Stimulated activated naive CD4-positive, alpha-beta T cell (primary cell): ENCODE measurements around the gene DFFB.
A peak's percentile ranks its signal among the peaks of the same experiment; 100 is the strongest.
"Not testable (repeated sequence)": the region's sequence is repeated elsewhere in the genome, so short reads cannot be mapped to it uniquely, and the experiment has no call there.

Experiments
- DNase-seq, 6 experiments: peaks; one replicate each; lab custom pipeline; 2025; lab: John Stamatoyannopoulos, UW

DFFB gene, protein sequence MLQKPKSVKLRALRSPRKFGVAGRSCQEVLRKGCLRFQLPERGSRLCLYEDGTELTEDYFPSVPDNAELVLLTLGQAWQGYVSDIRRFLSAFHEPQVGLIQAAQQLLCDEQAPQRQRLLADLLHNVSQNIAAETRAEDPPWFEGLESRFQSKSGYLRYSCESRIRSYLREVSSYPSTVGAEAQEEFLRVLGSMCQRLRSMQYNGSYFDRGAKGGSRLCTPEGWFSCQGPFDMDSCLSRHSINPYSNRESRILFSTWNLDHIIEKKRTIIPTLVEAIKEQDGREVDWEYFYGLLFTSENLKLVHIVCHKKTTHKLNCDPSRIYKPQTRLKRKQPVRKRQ

DNA sequence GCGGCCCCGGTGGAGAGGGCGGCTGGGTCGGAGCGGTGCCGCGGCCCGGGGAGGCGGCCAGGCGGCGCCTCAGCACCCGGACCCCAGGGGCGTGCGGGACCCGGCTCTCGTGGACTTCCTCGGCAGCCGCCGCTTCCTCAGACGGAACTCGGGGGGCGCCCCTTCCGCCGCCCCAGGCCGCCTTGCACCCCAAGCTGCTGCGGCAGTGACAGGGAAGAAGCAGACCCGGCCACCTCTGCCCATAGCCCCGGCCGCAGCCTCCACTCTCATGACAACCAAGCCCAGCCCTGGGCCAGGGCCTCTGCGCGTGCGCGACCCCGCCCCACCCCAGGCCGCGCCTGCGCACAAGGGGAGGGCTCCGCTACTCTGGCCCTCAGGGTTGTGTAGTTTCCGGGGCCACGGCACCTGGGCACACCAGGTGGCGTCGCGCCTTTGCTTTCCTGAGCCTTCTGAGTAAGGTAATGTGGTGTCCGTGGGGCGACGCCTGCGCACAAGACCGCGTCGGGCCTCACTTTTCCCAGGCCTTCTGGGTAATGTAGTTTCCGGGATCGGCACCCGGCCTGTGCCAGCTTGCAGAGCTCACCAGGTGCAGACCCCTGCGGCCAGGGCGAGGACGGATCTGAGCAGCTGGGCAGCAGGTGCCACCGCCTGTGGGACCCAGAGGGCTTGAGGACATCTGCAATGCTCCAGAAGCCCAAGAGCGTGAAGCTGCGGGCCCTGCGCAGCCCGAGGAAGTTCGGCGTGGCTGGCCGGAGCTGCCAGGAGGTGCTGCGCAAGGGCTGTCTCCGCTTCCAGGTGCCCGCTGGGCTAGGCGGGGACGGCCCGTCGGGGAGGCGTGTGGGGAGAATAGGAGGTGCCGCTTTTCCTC lies at the start of gene DFFB, which contains the start of gene CEP104:
DFFB (plus strand) TSS at position 554 of the 868 bp plus-strand sequence; CDS start at position 682, 128 bp downstream.
CEP104 (minus strand) TSS at position 289 of the 868 bp plus-strand sequence. CDS start 4,804 bp downstream, outside the sequence.
- DNase-seq: peak; percentile 95 to 98 (median 96)

DNA sequence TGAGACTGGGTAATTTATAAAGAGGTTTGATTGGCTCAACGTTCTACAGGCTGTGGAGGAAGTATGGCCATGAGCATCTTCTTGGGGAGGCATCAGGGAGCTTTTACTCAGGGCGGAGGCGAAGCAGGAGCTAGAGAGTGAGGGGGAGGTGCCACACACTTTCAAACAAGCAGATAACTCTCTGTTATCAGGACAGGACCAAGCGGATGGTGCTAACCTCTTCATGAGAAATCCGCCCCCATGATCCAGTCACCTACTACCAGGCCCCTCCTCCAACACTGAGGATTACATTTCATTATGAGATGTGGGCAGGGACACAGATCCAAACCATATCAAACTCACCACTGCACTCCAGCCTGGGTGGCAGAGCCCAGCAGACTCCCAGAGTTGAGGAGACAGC lies 49.5 kb upstream of the DFFB start:
- no peak for DNase-seq

GRCh38 chr1:3809680-3810079 lies 47.6 kb upstream of the DFFB start:
- DNase-seq: no peak

- DNase-seq: not testable (repeated sequence)
Observed at GRCh38 chr1:3810149-3810761, 47.0 kb upstream of the DFFB start.

DNA sequence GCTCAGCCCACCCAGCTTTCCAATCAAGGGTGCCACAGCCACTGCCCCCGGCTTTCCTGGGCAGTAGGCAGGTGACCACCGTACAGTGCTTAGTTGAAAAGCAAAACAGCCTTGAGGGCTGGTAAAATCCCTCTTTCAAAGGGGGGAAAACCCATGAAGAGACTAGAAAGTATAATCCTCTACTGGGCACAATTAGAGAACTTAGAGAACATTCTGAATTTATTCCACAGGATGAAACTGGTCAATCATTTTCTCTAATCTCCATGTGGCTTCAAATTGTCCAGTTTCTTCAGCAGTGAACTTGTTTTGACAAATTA lies 45.7 kb upstream of the DFFB start:
- DNase-seq: no peak

GRCh38 chr1:3814065-3814464 lies 43.2 kb upstream of the DFFB start:
- DNase-seq: no peak

DNA sequence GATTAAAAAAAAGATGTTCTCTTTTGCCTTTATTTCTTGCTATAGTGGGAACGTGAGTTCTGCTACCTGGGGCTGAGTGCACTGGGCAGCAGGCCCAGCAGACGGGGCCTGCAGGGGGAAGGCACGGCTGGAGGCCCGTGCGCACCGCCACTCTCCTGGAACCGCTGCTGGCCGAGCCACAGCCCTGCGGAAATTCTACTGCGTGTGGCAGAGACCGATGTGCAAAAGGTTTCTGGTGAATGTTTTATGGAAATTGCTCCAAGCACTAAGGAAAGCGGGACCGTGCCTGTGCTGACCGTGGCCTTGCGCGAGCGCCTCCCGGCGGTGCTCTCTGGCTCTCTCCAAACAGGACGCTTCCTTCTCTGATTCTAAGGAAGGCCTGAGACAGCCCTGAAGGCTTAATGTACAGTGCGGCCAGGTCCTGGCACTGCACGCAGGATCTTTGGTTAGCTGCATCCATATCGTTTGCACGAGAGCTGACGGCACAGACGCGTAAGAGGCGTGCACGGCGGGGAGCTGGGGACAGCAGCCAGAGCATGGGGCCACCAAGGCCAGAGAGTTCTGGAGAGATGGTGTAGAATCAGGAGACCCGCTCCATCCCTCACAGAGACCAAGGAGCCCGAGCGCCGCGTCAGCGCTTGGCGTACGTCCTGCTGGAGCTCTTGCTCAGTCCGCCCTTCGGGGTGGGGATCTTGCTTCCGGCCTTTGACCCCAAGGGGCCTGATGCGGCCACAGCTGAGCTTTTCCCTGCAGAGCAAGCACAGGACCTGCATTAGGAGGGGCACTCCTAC lies 42.3 kb upstream of the DFFB start:
- DNase-seq: no peak

DNA sequence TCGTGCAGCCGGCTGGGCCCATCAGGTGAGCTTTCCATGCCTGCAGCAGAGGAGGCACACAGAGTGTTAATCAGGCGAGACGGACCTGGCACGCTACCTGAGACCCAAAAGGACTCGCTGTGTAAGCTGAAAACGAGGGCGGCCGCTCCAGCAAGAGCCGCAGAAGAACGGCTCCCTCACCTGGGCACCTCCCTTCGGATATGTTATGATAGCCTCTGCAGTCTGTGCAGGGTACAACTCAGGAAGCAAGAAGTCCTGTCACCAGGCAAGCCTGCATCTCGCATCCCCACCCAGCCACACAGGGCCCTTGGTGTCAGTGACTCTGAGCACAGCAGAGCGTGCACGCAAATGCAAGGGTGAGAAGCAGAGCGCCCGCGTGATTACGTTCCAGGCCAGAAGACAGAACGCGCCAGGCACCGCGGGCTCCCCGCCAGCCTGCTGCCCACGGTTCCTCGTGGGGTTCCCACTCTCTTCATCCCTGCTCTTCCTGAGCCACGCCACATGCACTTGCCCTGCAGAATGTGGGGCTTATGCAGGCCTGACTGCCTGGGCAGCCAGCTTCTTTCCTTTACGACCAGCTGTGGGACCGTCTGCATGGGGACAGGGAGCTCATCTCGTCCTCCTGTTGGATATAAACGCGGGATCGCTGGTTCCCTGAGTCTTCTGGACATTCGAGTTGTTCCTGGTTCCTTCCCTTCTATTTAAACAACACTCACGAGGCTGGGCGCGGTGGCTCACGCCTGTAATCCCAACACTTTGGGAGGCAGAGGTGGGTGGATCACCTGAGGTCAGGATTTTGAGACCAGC lies 40.7 kb upstream of the DFFB start:
- no peak for DNase-seq

GRCh38 chr1:3817138-3817740 lies 40.0 kb upstream of the DFFB start:
- no peak for DNase-seq

DNA sequence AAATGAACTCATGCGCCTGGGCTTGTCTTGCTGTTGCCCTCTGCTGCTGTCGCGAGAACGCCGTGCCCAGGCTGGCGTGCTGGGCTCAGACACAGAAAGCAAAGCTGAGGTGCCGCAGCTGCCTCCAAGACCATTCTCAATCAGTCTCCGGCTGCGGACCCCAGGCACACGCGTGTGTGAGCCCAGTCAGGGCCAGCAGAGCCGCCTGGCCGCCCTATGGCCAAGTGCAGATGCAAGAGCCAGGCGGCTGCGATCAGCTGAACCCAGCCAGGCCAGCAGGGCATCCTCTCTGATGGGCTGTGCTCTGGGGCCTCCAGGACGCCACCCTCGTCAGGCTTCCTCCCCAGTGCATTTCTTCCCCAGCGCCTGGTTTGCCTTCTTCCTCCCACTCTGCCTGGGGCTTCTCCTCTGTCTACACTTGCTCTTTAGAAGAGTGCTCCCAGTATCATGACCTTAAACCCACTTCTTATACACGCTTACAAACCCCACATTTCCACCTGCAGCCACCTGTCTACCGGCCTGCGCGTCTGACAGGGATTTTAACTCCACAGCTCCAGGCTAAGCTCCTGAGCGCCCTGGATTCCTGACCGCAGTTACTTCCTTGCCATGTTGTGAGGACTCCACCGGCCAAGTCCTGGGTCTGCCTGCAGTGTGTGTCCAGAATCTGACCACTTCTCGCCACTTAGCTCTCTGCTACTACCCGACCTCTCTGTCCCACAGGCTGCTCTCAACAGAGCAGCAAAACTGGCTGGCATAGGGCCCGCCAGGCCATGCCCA lies 39.3 kb upstream of the DFFB start:
- DNase-seq: no peak

GRCh38 chr1:3819771-3820200 lies 37.5 kb upstream of the DFFB start:
- no peak for DNase-seq

DNA sequence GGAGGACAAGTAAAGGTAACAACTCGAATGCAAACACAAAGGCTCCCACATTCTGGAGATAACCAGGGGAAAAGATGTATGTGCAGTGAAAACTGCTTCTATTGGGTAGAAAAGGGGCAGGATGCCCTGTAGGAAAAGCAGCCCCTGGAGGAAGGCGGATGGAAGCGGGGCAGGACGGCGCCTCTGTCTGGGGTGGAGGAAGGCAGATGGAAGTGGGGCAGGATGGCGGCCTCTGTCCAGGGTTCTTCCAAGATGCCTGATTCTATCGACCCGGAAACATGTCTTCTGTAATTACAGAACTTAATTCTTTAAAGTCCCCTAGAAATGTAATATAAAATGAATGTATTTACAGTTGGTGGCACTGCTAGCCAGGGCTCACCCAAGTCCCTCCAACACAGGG lies 37.0 kb upstream of the DFFB start:
- DNase-seq: no peak

- no peak for DNase-seq
Observed at GRCh38 chr1:3821004-3821403, 36.3 kb upstream of the DFFB start.

DNA sequence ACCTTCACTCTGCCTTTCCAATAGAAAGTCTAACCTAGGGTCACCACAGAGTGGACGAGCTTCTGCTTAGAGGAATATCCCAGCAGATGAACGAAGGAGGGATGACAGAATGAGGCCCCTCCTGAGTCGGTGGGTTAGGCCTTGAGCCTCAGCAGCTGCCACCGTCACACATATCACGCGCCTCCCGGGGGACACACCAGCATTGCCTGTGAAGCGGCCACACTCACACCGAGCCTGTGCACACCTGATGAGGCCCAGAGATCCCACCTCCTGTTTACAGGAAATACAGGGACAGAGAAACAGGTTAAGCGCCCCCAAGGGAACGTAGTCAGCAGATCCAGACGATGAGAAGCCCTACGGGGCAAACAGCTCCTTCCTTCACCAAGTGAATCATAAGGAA lies 35.8 kb upstream of the DFFB start:
- DNase-seq: no peak

- DNase-seq: no peak
Observed at GRCh38 chr1:3821908-3822307, 35.4 kb upstream of the DFFB start.

DNA sequence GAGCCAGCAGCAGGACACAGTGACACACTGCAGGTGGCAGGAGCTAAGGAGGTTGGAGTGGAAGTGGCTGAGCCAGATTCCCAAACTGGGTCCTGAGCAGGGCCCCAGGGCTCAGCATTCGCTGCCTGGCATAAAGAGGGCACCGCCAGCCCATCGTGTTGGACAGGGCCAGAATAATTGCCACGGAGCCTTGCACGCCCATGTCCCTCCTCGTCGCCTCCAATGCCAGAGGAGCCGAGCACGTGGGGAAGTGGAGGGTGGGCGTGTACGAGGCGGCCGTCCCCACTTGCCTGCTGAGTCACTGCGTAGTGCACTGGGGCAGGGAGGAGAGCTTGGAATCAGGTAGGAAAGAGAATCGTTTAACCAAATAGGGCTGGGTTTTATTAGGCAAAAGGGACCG lies 34.9 kb upstream of the DFFB start:
- no peak for DNase-seq

- DNase-seq: no peak
Observed at GRCh38 chr1:3824650-3825049, 32.6 kb upstream of the DFFB start.

DNA sequence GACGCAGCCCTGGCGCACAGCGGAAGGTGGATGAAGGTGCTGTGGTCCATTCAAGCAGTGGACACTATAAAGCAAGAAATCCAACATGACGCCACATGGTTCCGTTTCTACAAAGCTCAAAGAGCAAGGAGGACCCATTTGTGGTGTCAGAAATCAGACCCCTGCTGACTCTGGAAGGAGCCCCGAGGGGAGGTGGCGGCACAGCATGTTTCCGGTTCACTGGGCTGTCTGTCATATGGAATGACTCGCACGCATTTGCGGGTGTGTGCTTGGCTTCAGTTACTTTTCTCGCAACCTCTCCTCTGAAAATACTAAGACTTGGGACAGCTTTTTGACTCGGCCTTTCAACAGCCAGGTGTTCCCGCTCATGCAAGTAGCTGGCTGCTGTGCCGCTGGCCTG lies 31.9 kb upstream of the DFFB start:
- no peak for DNase-seq

GRCh38 chr1:3827813-3828307 lies 29.4 kb upstream of the DFFB start:
- no peak for DNase-seq

DNA sequence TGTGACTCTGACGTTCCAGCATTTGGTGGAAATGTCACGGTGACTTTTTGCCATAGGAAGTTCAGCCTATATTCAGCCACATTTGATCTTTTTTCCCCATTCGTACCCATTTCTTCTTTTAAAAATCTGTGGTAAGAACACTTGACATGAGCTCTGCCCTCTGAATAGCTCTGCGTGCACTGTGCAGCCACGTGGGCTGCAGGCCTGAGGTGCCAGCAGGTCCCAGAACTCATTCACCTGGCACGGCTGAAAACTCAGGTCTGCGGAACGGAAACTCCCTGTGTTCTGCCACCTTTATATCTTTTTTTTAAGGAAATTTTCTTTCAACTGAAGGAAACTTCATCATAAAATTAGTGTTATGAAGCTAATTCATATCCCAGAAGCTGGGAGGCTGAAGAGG lies 28.9 kb upstream of the DFFB start:
- no peak for DNase-seq
